ENCODE data around the gene TRIL. TPM values are rescaled to one million over a fixed set of nuclear protein-coding genes. Genes with fewer than 3 reads are reported as not detected.

The TRIL gene
- total and polyA plus RNA-seq, 2 donors (not counting 3 experiments of a cell fraction or from before 2014, with no cell fraction given): 0.52 to 1.8 TPM

GRCh38 chr7:28919510-28919909 is 38.6 kb downstream of the TRIL start:
- no TSS peak for BruUV-seq (replicated peaks)
- TF ChIP-seq MYC (IDR thresholded peaks at IDR 0.05; ENCODE audit: low read depth, low read length) (no peak), GATA2 (IDR thresholded peaks at IDR 0.05; ENCODE audit: insufficient read depth, insufficient read length, low read depth, low read length) (no peak), POLR2AphosphoS5 (IDR thresholded peaks at IDR 0.05; ENCODE audit: insufficient read depth, low read depth, low read length) (no peak), MAX (IDR thresholded peaks at IDR 0.05; ENCODE audit: insufficient read depth, insufficient read length) (no peak), CTCF (IDR thresholded peaks at IDR 0.05; ENCODE audit: extremely low read depth in 1 of 2, insufficient read depth in 1 of 2, low read depth in 1 of 2, low read length in 2 of 2) (no peak), POLR2A (IDR thresholded peaks at IDR 0.05; ENCODE audit: low read depth, low read length) (no peak), FOS (IDR thresholded peaks at IDR 0.05; ENCODE audit: borderline replicate concordance, insufficient read depth, low read length) (no peak), JUN (IDR thresholded peaks at IDR 0.05; ENCODE audit: borderline replicate concordance, insufficient read depth, insufficient read length, low read depth) (no peak), EZH2 (IDR thresholded peaks at IDR 0.05; ENCODE audit: borderline replicate concordance, low read depth, low read length, severe bottlenecking) (no peak)
- no peak for FAIRE-seq
- Histone ChIP-seq H3K27me3 (ENCODE audit: control insufficient read depth in 2 of 2, insufficient read depth in 2 of 2, low read length in 2 of 2) (no peaks in the 10 kb centered on the region), H3K9me1 (replicated peaks; ENCODE audit: control insufficient read depth, extremely low read depth, insufficient read depth, low read length) (no peaks in the 10 kb centered on the region), H3K4me3 (replicated peaks in 1 of 3; ENCODE audit: insufficient read depth in 1 of 3, low read depth in 1 of 3, low read length in 3 of 3) (no peak overlapping the region), H3K4me1 (ENCODE audit: control insufficient read depth, extremely low read depth, insufficient read depth, low read length) (no peaks in the 10 kb centered on the region), H3K79me2 (ENCODE audit: control insufficient read depth, insufficient read depth, low read length) (no peaks in the 10 kb centered on the region), H3K27ac (ENCODE audit: insufficient read depth, low read depth, low read length) (no peak overlapping the region), H2AFZ (ENCODE audit: low read depth, low read length) (no peak overlapping the region), H3K9me3 (replicated peaks; ENCODE audit: control insufficient read depth, insufficient read depth, low read length) (no peaks in the 10 kb centered on the region), H3K4me2 (ENCODE audit: insufficient read depth, low read length) (no peak overlapping the region), H4K20me1 (replicated peaks; ENCODE audit: control insufficient read depth, extremely low read depth, insufficient read depth, low read length) (no peaks in the 10 kb centered on the region), H3K9ac (replicated peaks; ENCODE audit: extremely low read depth, insufficient read depth, low read length) (no peak overlapping the region), H3K36me3 (ENCODE audit: control insufficient read depth in 2 of 2, extremely low read depth in 1 of 2, insufficient read depth in 2 of 2, low read length in 2 of 2) (no peaks in the 10 kb centered on the region)
- dilution Hi-C loops (cut with MboI; ENCODE audit: extremely low pct_ligation_motif_present, low sequenced_read_pairs): no loop called here
- CTCF ChIA-PET: interaction anchor here (1.0 to 13.4 kb wide), 4 partner anchors 37 to 489 kb away, joined by 3 to 1408 read pairs (median 376); partner anchors contain the start of gene TRIL
- POLR2A ChIA-PET: no interaction called here
- intact Hi-C loops (cut with micrococcal nuclease): no loop called here
- peak; percentile 79 for DNase-seq (ENCODE audit: low read depth, low spot score)

All from endothelial cell of umbilical vein (primary cell).